ENCODE measurements around the gene ZNF750.

The ZNF750 gene

DNA sequence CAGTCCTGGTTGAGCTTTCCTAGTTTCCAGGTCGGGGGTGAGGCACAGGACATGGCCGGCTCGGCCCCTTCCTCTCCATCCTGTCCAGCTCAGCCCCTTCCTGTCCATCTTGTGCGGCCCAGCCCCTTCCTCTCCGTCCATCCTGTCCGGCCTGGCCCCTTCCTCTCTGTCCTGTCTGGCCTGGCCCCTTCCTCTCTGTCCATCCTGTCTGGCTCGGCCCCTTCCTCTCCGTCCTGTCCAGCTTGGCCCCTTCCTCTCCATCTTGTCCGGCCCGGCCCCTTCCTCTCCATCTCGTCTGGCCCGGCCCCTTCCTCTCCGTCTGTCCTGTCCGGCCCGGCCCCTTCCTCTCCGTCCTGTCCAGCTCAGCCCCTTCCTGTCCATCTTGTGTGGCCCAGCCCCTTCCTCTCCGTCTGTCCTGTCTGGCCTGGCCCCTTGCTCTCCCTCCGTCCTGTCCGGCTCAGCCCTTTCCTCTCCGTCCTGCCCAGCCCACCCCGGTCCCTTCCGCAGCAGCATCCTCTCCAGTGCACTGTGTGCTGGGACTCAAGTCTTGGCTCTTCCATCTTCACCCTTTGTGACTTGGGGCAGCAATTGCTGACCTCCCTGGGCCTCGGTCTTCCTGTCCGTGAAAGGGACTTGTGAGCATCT is 5.5 kb upstream of the ZNF750 start:
- no peak for DNase-seq (ENCODE audit: low read depth)
- no peak for TF ChIP-seq POLR2A (IDR thresholded peaks at IDR 0.05; ENCODE audit: extremely low read depth, insufficient read length)
- TF ChIP-seq, protein P1, sequence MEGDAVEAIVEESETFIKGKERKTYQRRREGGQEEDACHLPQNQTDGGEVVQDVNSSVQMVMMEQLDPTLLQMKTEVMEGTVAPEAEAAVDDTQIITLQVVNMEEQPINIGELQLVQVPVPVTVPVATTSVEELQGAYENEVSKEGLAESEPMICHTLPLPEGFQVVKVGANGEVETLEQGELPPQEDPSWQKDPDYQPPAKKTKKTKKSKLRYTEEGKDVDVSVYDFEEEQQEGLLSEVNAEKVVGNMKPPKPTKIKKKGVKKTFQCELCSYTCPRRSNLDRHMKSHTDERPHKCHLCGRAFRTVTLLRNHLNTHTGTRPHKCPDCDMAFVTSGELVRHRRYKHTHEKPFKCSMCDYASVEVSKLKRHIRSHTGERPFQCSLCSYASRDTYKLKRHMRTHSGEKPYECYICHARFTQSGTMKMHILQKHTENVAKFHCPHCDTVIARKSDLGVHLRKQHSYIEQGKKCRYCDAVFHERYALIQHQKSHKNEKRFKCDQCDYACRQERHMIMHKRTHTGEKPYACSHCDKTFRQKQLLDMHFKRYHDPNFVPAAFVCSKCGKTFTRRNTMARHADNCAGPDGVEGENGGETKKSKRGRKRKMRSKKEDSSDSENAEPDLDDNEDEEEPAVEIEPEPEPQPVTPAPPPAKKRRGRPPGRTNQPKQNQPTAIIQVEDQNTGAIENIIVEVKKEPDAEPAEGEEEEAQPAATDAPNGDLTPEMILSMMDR (IDR thresholded peaks at IDR 0.05; ENCODE audit: low read depth, low read length) = no peak
- TF ChIP-seq MAX (IDR thresholded peaks at IDR 0.05; ENCODE audit: low read depth, low read length) = no peak
- TF ChIP-seq MYC (IDR thresholded peaks at IDR 0.05; ENCODE audit: low read depth, low read length) = no peak
- no peak overlapping the region for H3K4me3 ChIP-seq (ENCODE audit: low read depth, low read length)

DNA sequence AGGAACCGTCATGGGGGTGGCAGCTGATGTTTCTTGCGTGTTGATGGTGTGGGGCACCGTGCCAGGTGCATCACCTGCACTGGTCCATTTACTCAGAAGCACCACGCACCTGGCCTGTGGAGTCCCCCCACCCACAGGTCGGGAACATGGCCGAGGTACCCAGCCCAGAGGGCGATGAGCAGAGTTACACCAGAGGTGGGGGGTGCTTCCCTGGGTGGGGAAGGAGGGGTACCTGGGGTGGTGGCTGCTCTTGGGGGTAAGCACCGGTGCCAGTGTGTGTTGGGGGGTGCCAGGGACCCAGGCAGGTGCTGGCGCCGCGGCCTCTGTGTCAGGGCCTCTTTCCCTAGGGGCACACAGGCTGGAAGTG is 5.0 kb upstream of the ZNF750 start:
- no peak overlapping the region for H3K4me3 ChIP-seq (ENCODE audit: low read depth, low read length)
- no peak for TF ChIP-seq MYC (IDR thresholded peaks at IDR 0.05; ENCODE audit: low read depth, low read length)
- TF ChIP-seq, protein P1 (IDR thresholded peaks at IDR 0.05; ENCODE audit: low read depth, low read length) = no peak
- no peak for DNase-seq (ENCODE audit: low read depth)

DNA sequence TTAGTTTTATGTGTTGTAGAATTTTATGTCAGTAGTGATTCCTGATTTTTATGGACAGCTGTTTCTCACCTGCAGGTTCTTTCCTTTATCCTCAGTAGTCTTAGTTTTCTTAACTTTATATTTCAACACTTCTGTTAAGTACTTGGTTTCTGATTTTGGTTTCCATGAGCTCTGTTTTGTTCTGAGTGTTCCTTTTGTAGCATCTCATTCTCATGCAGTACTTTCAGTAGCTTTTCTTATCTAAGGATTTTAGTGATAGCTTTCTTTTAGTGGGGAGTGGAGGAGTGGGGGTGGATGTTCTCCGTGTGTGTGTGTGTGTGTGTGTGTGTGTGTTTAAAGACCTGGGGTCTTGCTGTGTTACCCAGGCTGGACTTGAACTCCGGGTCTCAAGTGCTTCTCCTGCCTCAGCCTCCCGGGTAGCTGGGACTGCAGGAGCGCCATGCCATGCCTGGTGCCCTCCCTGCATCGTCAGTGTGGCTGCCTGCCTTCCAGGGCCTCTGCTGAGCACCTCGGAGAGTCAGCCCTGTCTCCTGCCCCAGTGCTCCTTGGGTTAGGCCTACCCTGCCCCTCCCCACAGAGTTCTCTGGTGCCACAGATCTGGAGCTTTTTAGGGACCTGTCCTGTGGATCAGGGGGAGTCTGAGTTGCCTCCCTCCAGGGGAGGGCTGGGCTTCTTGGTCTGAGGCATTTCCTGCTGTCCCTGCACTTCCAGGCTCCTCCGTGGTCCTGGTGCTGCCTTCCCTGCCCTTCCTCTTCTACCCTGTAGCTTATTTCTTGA is 4.3 kb upstream of the ZNF750 start:
- no peak for DNase-seq (ENCODE audit: low read depth)
- TF ChIP-seq MYC (IDR thresholded peaks at IDR 0.05; ENCODE audit: low read depth, low read length) (no peak), POLR2A (IDR thresholded peaks at IDR 0.05; ENCODE audit: extremely low read depth, insufficient read length) (no peak), MAX (IDR thresholded peaks at IDR 0.05; ENCODE audit: low read depth, low read length) (no peak)
- TF ChIP-seq, protein P1 (IDR thresholded peaks at IDR 0.05; ENCODE audit: low read depth, low read length) = no peak
- H3K4me3 ChIP-seq (ENCODE audit: low read depth, low read length) = no peak overlapping the region

- no peak overlapping the region for H3K4me3 ChIP-seq (ENCODE audit: low read depth, low read length)
- TF ChIP-seq MYC (IDR thresholded peaks at IDR 0.05; ENCODE audit: low read depth, low read length) (no peak), MAX (IDR thresholded peaks at IDR 0.05; ENCODE audit: low read depth, low read length) (no peak), POLR2A (IDR thresholded peaks at IDR 0.05; ENCODE audit: extremely low read depth, insufficient read length) (no peak)
- TF ChIP-seq, protein P1 (IDR thresholded peaks at IDR 0.05; ENCODE audit: low read depth, low read length) = no peak
- DNase-seq (ENCODE audit: low read depth) = no peak
Observed at GRCh38 chr17:82841921-82842596, 2.2 kb upstream of the ZNF750 start.

DNA sequence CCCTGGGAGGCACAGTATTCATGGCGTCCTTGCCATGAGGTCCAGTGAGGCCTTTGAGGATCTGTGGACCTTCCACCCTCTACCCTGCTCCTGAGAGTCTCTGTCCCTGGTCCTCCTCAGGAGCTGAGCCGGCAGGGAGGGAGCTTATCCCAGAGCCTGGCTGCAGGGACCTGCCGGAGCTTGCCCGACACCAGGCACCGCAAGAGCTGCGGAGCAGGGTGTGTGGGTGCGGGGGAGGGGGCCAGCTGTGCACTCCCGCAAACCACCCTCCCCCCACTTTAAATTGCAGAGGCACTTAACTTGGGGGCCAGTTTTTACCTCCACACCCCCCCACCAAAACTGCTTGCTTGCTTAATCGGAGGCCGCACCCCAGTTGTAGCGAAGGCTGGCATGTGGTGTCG is 609 bp upstream of the ZNF750 start:
- DNase-seq (ENCODE audit: low read depth) = no peak
- H3K4me3 ChIP-seq (ENCODE audit: low read depth, low read length) = no peak overlapping the region
- no peak for TF ChIP-seq MAX (IDR thresholded peaks at IDR 0.05; ENCODE audit: low read depth, low read length)
- TF ChIP-seq, protein P1 (IDR thresholded peaks at IDR 0.05; ENCODE audit: low read depth, low read length) = no peak
- TF ChIP-seq POLR2A (IDR thresholded peaks at IDR 0.05; ENCODE audit: extremely low read depth, insufficient read length) = no peak
- TF ChIP-seq MYC (IDR thresholded peaks at IDR 0.05; ENCODE audit: low read depth, low read length) = no peak

Measured in NB4 (cell line).